ENCODE results near the gene XXYLT1.

XXYLT1 gene

GRCh38 chr3:195163719-195164572, 107.0 kb downstream of the XXYLT1 start:
- H3K9ac ChIP-seq, result no peak overlapping the region
- H2AFZ ChIP-seq (ENCODE audit: low read depth), result no peak overlapping the region
- TF ChIP-seq, protein P1, sequence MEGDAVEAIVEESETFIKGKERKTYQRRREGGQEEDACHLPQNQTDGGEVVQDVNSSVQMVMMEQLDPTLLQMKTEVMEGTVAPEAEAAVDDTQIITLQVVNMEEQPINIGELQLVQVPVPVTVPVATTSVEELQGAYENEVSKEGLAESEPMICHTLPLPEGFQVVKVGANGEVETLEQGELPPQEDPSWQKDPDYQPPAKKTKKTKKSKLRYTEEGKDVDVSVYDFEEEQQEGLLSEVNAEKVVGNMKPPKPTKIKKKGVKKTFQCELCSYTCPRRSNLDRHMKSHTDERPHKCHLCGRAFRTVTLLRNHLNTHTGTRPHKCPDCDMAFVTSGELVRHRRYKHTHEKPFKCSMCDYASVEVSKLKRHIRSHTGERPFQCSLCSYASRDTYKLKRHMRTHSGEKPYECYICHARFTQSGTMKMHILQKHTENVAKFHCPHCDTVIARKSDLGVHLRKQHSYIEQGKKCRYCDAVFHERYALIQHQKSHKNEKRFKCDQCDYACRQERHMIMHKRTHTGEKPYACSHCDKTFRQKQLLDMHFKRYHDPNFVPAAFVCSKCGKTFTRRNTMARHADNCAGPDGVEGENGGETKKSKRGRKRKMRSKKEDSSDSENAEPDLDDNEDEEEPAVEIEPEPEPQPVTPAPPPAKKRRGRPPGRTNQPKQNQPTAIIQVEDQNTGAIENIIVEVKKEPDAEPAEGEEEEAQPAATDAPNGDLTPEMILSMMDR (conservative IDR thresholded peaks at IDR 0.05; ENCODE audit: low read depth, low read length), result no peak
- H3K4me2 ChIP-seq, result no peak overlapping the region
- H3K4me3 ChIP-seq (IDR thresholded peaks at IDR 0.05; ENCODE audit: insufficient read depth, low read depth, low read length), result no peak overlapping the region
- no peaks in the 10 kb centered on the region for H4K20me1 ChIP-seq (ENCODE audit: insufficient read depth)
- H3K27me3 ChIP-seq (ENCODE audit: insufficient read depth, low read depth), result no peaks in the 10 kb centered on the region
- H3K4me1 ChIP-seq (ENCODE audit: low read depth, poor library complexity, severe bottlenecking), result peaks cover 46% of the 10 kb centered on the region
- no peaks in the 10 kb centered on the region for H3K36me3 ChIP-seq (ENCODE audit: insufficient read depth)
- no peak overlapping the region for H3K27ac ChIP-seq
- no peaks in the 10 kb centered on the region for H3K79me2 ChIP-seq (ENCODE audit: insufficient read depth, low read depth)

DNA sequence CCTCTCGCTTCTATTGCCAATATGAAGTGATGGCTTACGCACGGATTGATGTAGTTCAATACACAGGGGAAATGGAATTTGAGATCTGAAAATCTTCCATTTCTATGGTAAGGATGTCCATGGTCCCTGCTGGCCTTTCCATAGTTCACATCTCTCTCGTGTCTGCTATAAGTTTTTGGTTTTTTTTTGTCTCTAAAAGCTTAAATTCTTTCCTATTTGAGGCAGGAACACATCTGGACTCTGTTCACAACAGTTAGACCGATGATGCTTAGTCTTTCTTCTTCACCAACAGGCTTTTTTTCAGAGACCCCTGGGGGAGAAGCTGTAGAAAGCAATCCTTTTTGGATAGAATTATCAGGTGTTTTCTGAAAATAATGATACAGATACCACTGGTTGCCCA, 108.1 kb downstream of the XXYLT1 start:
- Histone ChIP-seq H3K4me1 (ENCODE audit: low read depth, poor library complexity, severe bottlenecking) (peaks cover 57% of the 10 kb centered on the region), H2AFZ (ENCODE audit: low read depth) (no peak overlapping the region), H3K27ac (peak overlapping the region; percentile 39; the same call in 1 of the 2 replicates), H3K79me2 (ENCODE audit: insufficient read depth, low read depth) (no peaks in the 10 kb centered on the region), H3K9ac (no peak overlapping the region), H4K20me1 (ENCODE audit: insufficient read depth) (no peaks in the 10 kb centered on the region), H3K4me2 (peak overlapping the region; percentile 84; the same call in 1 of the 2 replicates), H3K4me3 (IDR thresholded peaks at IDR 0.05; ENCODE audit: insufficient read depth, low read depth, low read length) (no peak overlapping the region), H3K36me3 (ENCODE audit: insufficient read depth) (no peaks in the 10 kb centered on the region), H3K27me3 (ENCODE audit: insufficient read depth, low read depth) (no peaks in the 10 kb centered on the region)
- TF ChIP-seq, protein P1 (conservative IDR thresholded peaks at IDR 0.05; ENCODE audit: low read depth, low read length), result no peak

DNA sequence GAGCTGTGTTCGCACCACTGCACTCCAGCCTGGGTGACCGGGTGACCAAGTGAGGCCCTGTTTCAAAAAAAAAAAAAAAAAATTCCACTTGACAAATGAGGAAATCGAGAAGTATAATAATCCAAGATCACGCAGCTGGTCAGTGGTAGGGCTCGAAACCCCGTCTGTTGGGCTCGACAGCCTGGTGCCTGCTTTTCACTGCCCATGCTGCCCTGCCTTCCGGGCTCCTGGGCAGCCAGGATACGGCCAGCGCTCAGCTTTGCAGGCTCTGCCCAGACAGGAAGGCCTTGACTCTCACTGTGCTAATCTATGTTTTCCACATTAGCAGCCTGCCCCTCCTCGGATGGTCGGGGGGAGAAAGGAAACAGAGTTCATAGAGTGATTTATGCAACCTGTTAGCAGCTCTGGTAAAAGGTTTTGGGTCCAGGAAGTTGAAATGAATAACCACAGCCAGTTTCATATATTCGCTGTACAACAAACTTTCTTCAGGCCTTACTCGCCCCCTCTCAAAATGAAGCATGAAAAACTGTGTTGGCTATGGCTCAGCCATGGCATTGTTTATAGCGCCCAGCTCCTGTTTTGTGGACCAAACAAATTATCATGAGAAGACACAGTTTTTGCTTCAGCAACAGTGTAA, 108.8 kb downstream of the XXYLT1 start:
- peaks cover 64% of the 10 kb centered on the region for H3K4me1 ChIP-seq (ENCODE audit: low read depth, poor library complexity, severe bottlenecking)
- peak overlapping the region; percentile 84; the same call in 1 of the 2 replicates for H3K4me2 ChIP-seq
- H3K27ac ChIP-seq, result peak overlapping the region; percentile 39; the same call in 1 of the 2 replicates

DNA sequence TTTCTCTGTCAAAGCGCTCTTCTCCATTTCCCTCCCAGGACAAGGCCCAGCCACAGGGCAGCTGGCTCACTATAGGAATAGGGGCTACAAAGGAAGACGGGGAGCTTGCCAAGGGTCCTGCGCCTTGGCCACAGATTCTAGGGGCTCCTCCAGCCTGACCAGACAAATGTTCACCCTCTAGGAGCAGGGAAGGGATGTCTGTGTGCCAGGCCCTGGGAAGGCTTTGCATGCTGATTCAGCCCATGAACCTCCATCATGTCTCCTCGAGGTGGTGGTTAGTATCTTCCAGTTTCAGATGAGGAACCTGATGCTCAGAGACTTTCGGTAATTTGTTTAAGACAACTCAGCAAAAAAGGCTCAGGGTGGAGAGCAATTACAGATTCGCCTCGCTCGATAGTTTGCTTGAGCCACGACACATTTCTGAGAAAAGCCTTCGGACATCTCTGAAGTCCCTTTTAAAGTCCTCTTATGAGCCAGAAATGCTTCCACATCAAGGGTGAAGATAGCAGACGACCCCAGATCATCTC, 110.0 kb downstream of the XXYLT1 start:
- Histone ChIP-seq H3K4me1 (ENCODE audit: low read depth, poor library complexity, severe bottlenecking) (peaks cover 76% of the 10 kb centered on the region), H4K20me1 (ENCODE audit: insufficient read depth) (no peaks in the 10 kb centered on the region), H3K4me2 (peak overlapping the region; percentile 84), H3K36me3 (ENCODE audit: insufficient read depth) (no peaks in the 10 kb centered on the region), H3K27me3 (ENCODE audit: insufficient read depth, low read depth) (no peaks in the 10 kb centered on the region), H3K79me2 (ENCODE audit: insufficient read depth, low read depth) (no peaks in the 10 kb centered on the region), H3K27ac (peak overlapping the region; percentile 58; the same call in 1 of the 2 replicates), H3K4me3 (IDR thresholded peaks at IDR 0.05; ENCODE audit: insufficient read depth, low read depth, low read length) (no peak overlapping the region), H3K9ac (peak overlapping the region; percentile 20; the same call in 1 of the 2 replicates), H2AFZ (ENCODE audit: low read depth) (no peak overlapping the region)
- TF ChIP-seq, protein P1 (conservative IDR thresholded peaks at IDR 0.05; ENCODE audit: low read depth, low read length), result no peak

More for the DNA sequence above, 108.8 kb downstream of the XXYLT1 start:
- no peaks in the 10 kb centered on the region for H4K20me1 ChIP-seq (ENCODE audit: insufficient read depth)
- TF ChIP-seq, protein P1 (conservative IDR thresholded peaks at IDR 0.05; ENCODE audit: low read depth, low read length), result no peak
- no peaks in the 10 kb centered on the region for H3K27me3 ChIP-seq (ENCODE audit: insufficient read depth, low read depth)
- H3K9ac ChIP-seq, result peak overlapping the region; percentile 11; the same call in 1 of the 2 replicates
- H3K4me3 ChIP-seq (IDR thresholded peaks at IDR 0.05; ENCODE audit: insufficient read depth, low read depth, low read length), result no peak overlapping the region
- H2AFZ ChIP-seq (ENCODE audit: low read depth), result no peak overlapping the region
- H3K79me2 ChIP-seq (ENCODE audit: insufficient read depth, low read depth), result no peaks in the 10 kb centered on the region
- H3K36me3 ChIP-seq (ENCODE audit: insufficient read depth), result no peaks in the 10 kb centered on the region
